Spinal cord (tissue), 10 donors: ENCODE results near the gene ABCF3. TPM values are rescaled to one million over a fixed set of nuclear protein-coding genes. Genes with fewer than 3 reads are reported as not detected.
A peak's percentile ranks its signal among the peaks of the same experiment; 100 is the strongest.

Source experiments
- DNase-seq, 6 donors: peaks; one replicate each; pipeline versions ENCODE4 v3.0.0 to v3.0.0-alpha.2; 2013 to 2015; ENCODE audit warnings: low spot score in 6 of 6, low read depth in 4 of 6
- H3K27ac ChIP-seq: one replicate; pipeline ENCODE4 v1.5.1; 2013; ENCODE audit warnings: low read depth, low read length, control low read depth
- H3K27me3 ChIP-seq: one replicate; pipeline ENCODE4 v1.6.1; 2013; ENCODE audit warnings: low read length; ENCODE audit not compliant: control insufficient read depth, insufficient read depth
- H3K36me3 ChIP-seq: one replicate; pipeline ENCODE4 v1.6.1; 2013; ENCODE audit warnings: low read length; ENCODE audit not compliant: control insufficient read depth, insufficient read depth
- H3K4me1 ChIP-seq: one replicate; pipeline ENCODE4 v1.6.1; 2013; ENCODE audit warnings: low read length; ENCODE audit not compliant: control insufficient read depth, insufficient read depth
- H3K4me3 ChIP-seq: one replicate; pipeline ENCODE4 v1.5.1; 2013; ENCODE audit warnings: low read depth, low read length, control low read depth
- H3K9me3 ChIP-seq: one replicate; pipeline ENCODE4 v1.6.1; 2013; ENCODE audit warnings: low read length; ENCODE audit not compliant: control insufficient read depth, insufficient read depth
- WGBS: methylation state at CpG from one replicate; pipeline ENCODE4 v1.1.5; 2013; ENCODE audit warnings: missing lambda C conversion rate; ENCODE audit not compliant: insufficient coverage; 5-methylcytosine and 5-hydroxymethylcytosine counted together
- polyA plus RNA-seq, 2 donors: library from polyadenylated mRNA; unstranded; fragments of 120-200 nt; gene quantifications; one replicate each; pipeline ENCODE4 v1.2.1, GENCODE V29; 2013; ENCODE audit not compliant: insufficient read length in 2 of 2
- total RNA-seq, 2 donors: library from RNA; depleted of rRNA in 1 of 2; stranded (reverse); fragments of 120-200 nt in 1 of 2; fragments of >200 nt in 1 of 2; gene quantifications; one replicate each; pipeline versions ENCODE4 v1.2.3 to v1.2.4, GENCODE V29; 2013 to 2014
- donor health status: healthy.

ABCF3 gene
- total and polyA plus RNA-seq, 4 donors: 47.9 to 94.4 (median 63.9) TPM

DNA sequence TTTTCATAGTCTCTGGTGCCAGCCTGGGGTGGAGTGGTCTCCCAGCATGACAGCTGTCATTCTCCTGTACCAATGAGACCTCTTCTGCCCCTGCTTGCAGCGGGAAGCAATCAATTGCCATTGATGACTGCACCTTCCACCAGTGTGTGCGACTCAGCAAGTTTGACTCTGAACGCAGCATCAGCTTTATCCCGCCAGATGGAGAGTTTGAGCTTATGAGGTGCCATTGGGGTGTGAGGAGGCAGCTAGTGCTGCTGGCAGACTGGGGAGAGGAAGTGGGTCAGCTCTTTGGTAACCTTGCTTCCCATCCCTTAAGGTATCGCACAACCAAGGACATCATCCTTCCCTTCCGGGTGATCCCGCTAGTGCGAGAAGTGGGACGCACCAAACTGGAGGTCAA is 4.4 kb upstream of the ABCF3 start:
- WGBS: 93% methylated on average over 3 of the region's 9 CpGs
- Histone ChIP-seq H3K9me3 (no peaks in the 10 kb centered on the region), H3K36me3 (peaks cover 78% of the 10 kb centered on the region), H3K4me3 (no peak overlapping the region), H3K4me1 (peaks cover 28% of the 10 kb centered on the region), H3K27ac (no peak overlapping the region), H3K27me3 (no peaks in the 10 kb centered on the region)
- no peak for DNase-seq

DNA sequence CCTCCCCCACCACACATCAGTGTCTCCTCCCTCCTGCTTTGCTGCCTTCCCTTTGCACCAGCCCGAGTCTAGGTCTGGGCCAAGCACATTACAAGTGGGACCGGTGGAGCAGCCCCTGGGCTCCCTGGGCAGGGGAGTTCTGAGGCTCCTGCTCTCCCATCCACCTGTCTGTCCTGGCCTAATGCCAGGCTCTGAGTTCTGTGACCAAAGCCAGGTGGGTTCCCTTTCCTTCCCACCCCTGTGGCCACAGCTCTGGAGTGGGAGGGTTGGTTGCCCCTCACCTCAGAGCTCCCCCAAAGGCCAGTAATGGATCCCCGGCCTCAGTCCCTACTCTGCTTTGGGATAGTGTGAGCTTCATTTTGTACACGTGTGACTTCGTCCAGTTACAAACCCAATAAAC is 2.3 kb upstream of the ABCF3 start:
- no peak overlapping the region for H3K27ac ChIP-seq
- H3K4me1 ChIP-seq: peaks cover 23% of the 10 kb centered on the region
- no peaks in the 10 kb centered on the region for H3K27me3 ChIP-seq
- H3K9me3 ChIP-seq: no peaks in the 10 kb centered on the region
- no peak overlapping the region for H3K4me3 ChIP-seq
- no peak for DNase-seq
- WGBS: 90% methylated on average over 3 of the region's 5 CpGs
- peaks cover 73% of the 10 kb centered on the region for H3K36me3 ChIP-seq

DNA sequence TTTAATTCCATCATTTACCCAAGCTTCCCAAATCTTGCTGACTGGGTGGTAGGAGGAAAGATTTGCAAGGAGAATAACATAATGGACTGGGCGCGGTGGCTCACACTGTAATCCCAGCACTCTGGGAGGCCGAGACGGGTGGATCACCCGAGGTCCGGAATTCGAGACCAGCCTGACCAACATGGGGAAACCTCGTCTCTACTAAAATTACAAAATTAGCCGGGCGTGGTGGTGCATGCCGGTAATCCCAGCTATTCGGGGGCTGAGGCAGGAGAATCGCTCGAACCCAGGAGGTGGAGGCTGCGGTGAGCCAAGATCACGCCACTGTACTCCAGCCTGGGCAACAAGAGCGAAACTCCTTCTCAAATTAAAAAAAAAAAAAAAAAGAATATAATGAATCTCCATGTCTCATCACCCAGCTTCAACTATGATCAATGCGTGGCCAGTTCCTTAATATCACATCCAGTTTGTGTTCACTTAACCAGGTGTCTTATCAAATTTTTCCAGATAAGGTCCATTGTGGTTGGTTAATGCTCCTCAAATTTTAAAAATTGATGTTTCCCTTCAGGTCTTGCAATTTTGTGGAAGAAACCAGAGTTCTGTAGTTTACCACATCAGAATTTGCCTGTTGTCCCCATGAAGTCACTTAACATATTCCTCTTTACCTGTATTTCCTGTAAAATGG is 1.3 kb upstream of the ABCF3 start:
- Histone ChIP-seq H3K4me1 (peaks cover 21% of the 10 kb centered on the region), H3K4me3 (no peak overlapping the region), H3K27ac (peak overlapping the region; percentile 80), H3K36me3 (peaks cover 73% of the 10 kb centered on the region), H3K9me3 (no peaks in the 10 kb centered on the region), H3K27me3 (no peaks in the 10 kb centered on the region)
- no peak for DNase-seq
- 91% methylated on average over 11 of the region's 18 CpGs for WGBS

DNA sequence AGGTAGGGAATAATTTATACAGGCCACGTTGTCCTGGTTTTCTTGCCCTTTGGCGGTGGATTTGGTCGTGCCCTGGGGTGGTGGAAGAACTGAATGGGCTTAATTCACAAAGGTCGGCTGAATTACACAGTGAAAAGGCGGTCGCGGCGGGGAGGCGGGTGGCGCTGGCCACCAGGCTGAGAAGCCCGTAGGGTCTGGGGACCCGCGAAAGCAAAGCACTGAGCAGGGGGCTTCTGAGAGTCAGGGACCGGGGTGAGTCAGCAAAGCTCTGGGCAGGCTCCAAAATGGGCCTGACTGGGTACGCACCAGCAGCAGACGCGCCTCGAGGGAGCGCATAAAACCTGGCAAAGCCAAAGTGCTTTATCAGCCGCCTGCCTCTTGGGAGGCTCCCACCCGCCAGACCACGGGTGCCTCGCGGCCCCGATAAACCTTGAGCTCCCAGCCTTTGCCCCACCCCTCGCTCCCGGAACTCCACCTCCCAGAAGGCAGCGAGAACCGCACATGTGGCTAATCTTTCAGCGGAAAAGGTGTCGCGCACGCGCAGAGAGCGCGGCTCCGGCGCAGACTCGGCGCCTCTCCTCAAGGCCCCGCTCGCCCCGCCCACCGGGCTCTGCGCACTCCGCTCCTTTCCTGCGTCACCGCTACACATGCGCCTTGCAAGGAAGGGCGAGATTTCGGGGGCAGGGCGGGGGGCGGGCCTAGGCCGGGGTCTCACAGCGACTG is 377 bp upstream of the ABCF3 start:
- Histone ChIP-seq H3K36me3 (peaks cover 66% of the 10 kb centered on the region), H3K27me3 (no peaks in the 10 kb centered on the region), H3K4me3 (peak overlapping the region; percentile 99), H3K9me3 (no peaks in the 10 kb centered on the region), H3K4me1 (peaks cover 20% of the 10 kb centered on the region), H3K27ac (peak overlapping the region; percentile 80)
- peak; percentile 97 to 100 (median 99) for DNase-seq
- WGBS: under 1% methylated on average over 55 of the region's 55 CpGs

DNA sequence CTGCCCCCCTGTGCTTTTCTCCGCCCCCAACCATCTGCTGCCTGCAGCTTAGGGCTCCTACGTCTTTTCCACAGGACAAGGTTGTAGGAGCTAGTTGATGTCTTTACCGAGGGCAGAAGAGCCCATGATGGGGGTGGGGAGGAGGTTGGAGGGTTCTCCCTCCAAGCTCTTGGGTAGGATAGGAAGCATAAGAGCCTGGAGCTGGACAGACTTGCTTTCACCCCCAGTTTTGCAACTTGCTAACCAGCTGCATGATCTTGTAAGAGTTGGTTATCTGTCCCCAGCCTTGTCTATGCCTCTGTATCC is 856 bp downstream of the ABCF3 start:
- Histone ChIP-seq H3K27ac (no peak overlapping the region), H3K27me3 (no peaks in the 10 kb centered on the region), H3K4me3 (peak overlapping the region; percentile 99), H3K4me1 (peaks cover 20% of the 10 kb centered on the region), H3K36me3 (peaks cover 63% of the 10 kb centered on the region), H3K9me3 (no peaks in the 10 kb centered on the region)
- WGBS: 0% methylated on average over 1 of the region's 3 CpGs
- DNase-seq: no peak

GRCh38 chr3:184188080-184188479 is 2.1 kb downstream of the ABCF3 start:
- Histone ChIP-seq H3K27ac (no peak overlapping the region), H3K4me3 (no peak overlapping the region), H3K27me3 (no peaks in the 10 kb centered on the region), H3K4me1 (peaks cover 20% of the 10 kb centered on the region), H3K36me3 (peaks cover 66% of the 10 kb centered on the region), H3K9me3 (no peaks in the 10 kb centered on the region)
- no peak for DNase-seq
- 89% methylated on average over 17 of the region's 17 CpGs for WGBS

DNA sequence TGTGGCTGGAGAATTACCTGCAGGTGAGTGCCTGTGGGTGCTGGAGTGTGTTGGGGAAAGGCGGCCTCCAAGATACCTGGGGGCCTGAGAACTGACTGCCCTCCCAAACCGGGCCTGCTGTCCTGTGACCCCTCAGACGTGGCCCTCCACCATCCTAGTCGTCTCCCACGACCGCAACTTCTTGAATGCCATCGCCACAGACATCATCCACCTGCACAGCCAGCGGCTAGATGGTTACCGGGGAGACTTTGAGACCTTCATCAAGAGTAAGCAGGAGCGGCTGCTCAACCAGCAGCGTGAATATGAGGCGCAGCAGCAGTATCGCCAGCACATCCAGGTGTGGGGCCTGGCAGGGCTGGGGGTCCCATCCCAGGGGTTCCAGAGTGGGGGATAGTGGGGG is 3.4 kb downstream of the ABCF3 start:
- H3K36me3 ChIP-seq: peaks cover 66% of the 10 kb centered on the region

GRCh38 chr3:184192889-184193288 is 6.9 kb downstream of the ABCF3 start:
- peaks cover 3% of the 10 kb centered on the region for H3K4me1 ChIP-seq
- no peak overlapping the region for H3K4me3 ChIP-seq
- DNase-seq: no peak
- no peaks in the 10 kb centered on the region for H3K27me3 ChIP-seq
- no peaks in the 10 kb centered on the region for H3K9me3 ChIP-seq
- 93% methylated on average over 10 of the region's 10 CpGs for WGBS
- H3K27ac ChIP-seq: no peak overlapping the region
- peaks cover 77% of the 10 kb centered on the region for H3K36me3 ChIP-seq

More for the DNA sequence above, 3.4 kb downstream of the ABCF3 start:
- DNase-seq: no peak
- Histone ChIP-seq H3K9me3 (no peaks in the 10 kb centered on the region), H3K4me3 (no peak overlapping the region), H3K27me3 (no peaks in the 10 kb centered on the region), H3K27ac (no peak overlapping the region), H3K4me1 (peaks cover 20% of the 10 kb centered on the region)
- WGBS: 94% methylated on average over 10 of the region's 13 CpGs

GRCh38 chr3:184193991-184194539 is 8.1 kb downstream of the ABCF3 start:
- no peak for DNase-seq
- no peaks in the 10 kb centered on the region for H3K9me3 ChIP-seq
- no peaks in the 10 kb centered on the region for H3K4me1 ChIP-seq
- WGBS: 90% methylated on average over 8 of the region's 9 CpGs
- H3K27ac ChIP-seq: no peak overlapping the region
- H3K27me3 ChIP-seq: no peaks in the 10 kb centered on the region
- no peak overlapping the region for H3K4me3 ChIP-seq
- peaks cover 66% of the 10 kb centered on the region for H3K36me3 ChIP-seq

- no peak overlapping the region for H3K4me3 ChIP-seq
- no peak for DNase-seq
- no peaks in the 10 kb centered on the region for H3K27me3 ChIP-seq
- no peaks in the 10 kb centered on the region for H3K4me1 ChIP-seq
- 95% methylated on average over 6 of the region's 6 CpGs for WGBS
- no peaks in the 10 kb centered on the region for H3K9me3 ChIP-seq
- peaks cover 50% of the 10 kb centered on the region for H3K36me3 ChIP-seq
- no peak overlapping the region for H3K27ac ChIP-seq
Measured at GRCh38 chr3:184196536-184196935, 10.5 kb downstream of the ABCF3 start.
